IMR-90 (cell line): ENCODE data around the gene AHR. TPM values are rescaled to one million over a fixed set of nuclear protein-coding genes. Genes with fewer than 3 reads are reported as not detected.

ENCODE experiments used
- ATAC-seq: fragments of 200-7000 bp; cut with Tn5 transposase; 2 replicates; pipeline ENCODE4 v1.9.1; 2020; ENCODE audit warnings: low read depth, mild to moderate bottlenecking, moderate library complexity
- BruUV-seq: library from RNA; stranded (reverse); fragments of 400-500 nt; replicated peaks from 2 replicates; lab custom pipeline; 2021; lab: Mats Ljungman, UMichigan
- CTCF ChIA-PET: fragments of 300-600 bp; formaldehyde crosslinking; extraction: SDS; loops from one replicate; lab custom pipeline; 2021; ENCODE audit warnings: antibody characterized with exemption; lab: Yijun Ruan, JAX
- POLR2A ChIA-PET: fragments of 300-600 bp; sonication (Branson Sonifier 250); formaldehyde crosslinking; loops from one replicate; lab custom pipeline; 2022; ENCODE audit warnings: antibody characterized with exemption; ENCODE audit not compliant: unreplicated experiment; lab: Charles Lee
- DNase-seq: peaks from one replicate; pipeline ENCODE4 v3.0.0; 2013
- H2AFZ ChIP-seq: replicated peaks from 2 replicates; pipeline ENCODE3; 2013; ENCODE audit warnings: low read length, mild to moderate bottlenecking; ENCODE audit not compliant: poor library complexity
- H2AK5ac ChIP-seq: 2 replicates; pipeline ENCODE4 v1.6.1; 2013; ENCODE audit warnings: low read depth, low read length, inconsistent platforms
- H2AK9ac ChIP-seq: replicated peaks from 2 replicates; pipeline ENCODE3; 2013; ENCODE audit warnings: mild to moderate bottlenecking, low read depth, low read length, moderate library complexity; ENCODE audit not compliant: poor library complexity
- H2BK120ac ChIP-seq: 2 replicates; pipeline ENCODE4 v1.6.1; 2013; ENCODE audit warnings: low read depth, low read length, inconsistent platforms
- H2BK15ac ChIP-seq: 3 replicates; pipeline ENCODE4 v1.6.1; 2013; ENCODE audit warnings: low read depth, low read length, inconsistent platforms
- H2BK20ac ChIP-seq: 2 replicates; pipeline ENCODE4 v1.6.1; 2013; ENCODE audit warnings: low read depth, mild to moderate bottlenecking, inconsistent platforms, low read length, moderate library complexity
- H2BK5ac ChIP-seq: 2 replicates; pipeline ENCODE4 v1.6.1; 2013; ENCODE audit warnings: mild to moderate bottlenecking, low read depth, low read length, inconsistent platforms; ENCODE audit not compliant: poor library complexity, severe bottlenecking
- H3K14ac ChIP-seq: replicated peaks from 2 replicates; pipeline ENCODE4 v1.6.1; 2013; ENCODE audit warnings: low read depth, low read length, inconsistent platforms
- H3K18ac ChIP-seq: 2 replicates; pipeline ENCODE4 v1.6.1; 2013; ENCODE audit warnings: low read depth, low read length, control low read depth
- H3K23ac ChIP-seq: 2 replicates; pipeline ENCODE4 v1.6.1; 2013; ENCODE audit warnings: low read depth, low read length, inconsistent platforms
- H3K27ac ChIP-seq: 2 replicates; pipeline ENCODE4 v1.5.1; 2013; ENCODE audit warnings: mild to moderate bottlenecking, control low read depth, low read length; ENCODE audit not compliant: insufficient read depth
- H3K27me3 ChIP-seq: 2 replicates; pipeline ENCODE4 v1.6.1; 2013; ENCODE audit warnings: low read length; ENCODE audit not compliant: control insufficient read depth, insufficient read depth
- H3K36me3 ChIP-seq: 2 replicates; pipeline ENCODE4 v1.6.1; 2013; ENCODE audit warnings: low read length, mixed read lengths; ENCODE audit not compliant: control insufficient read depth, insufficient read depth
- H3K4ac ChIP-seq: 2 replicates; pipeline ENCODE4 v1.6.1; 2013; ENCODE audit warnings: low read depth, low read length, inconsistent platforms
- H3K4me1 ChIP-seq: 2 replicates; pipeline ENCODE4 v1.6.1; 2013; ENCODE audit warnings: low read length, mixed read lengths; ENCODE audit not compliant: control insufficient read depth, insufficient read depth
- H3K4me2 ChIP-seq: 2 replicates; pipeline ENCODE4 v1.6.1; 2013; ENCODE audit warnings: low read depth, mild to moderate bottlenecking, control low read depth, low read length, moderate library complexity
- H3K4me3 ChIP-seq: 2 replicates; pipeline ENCODE4 v1.5.1; 2013; ENCODE audit warnings: low read depth, mild to moderate bottlenecking, control low read depth, low read length, moderate library complexity; ENCODE audit not compliant: insufficient read depth
- H3K56ac ChIP-seq: 2 replicates; pipeline ENCODE4 v1.6.1; 2013; ENCODE audit warnings: low read length, inconsistent platforms; ENCODE audit not compliant: insufficient read depth; ENCODE audit errors: extremely low read depth
- H3K79me1 ChIP-seq, 2 experiments: 2 replicates each; pipeline ENCODE4 v1.6.1; 2013; ENCODE audit warnings: low read length in 2 of 2, inconsistent platforms in 1 of 2, low read depth in 1 of 2
- H3K9ac ChIP-seq: 2 replicates; pipeline ENCODE4 v1.6.1; 2013; ENCODE audit warnings: low read depth, low read length, control low read depth
- H3K9me1 ChIP-seq: 2 replicates; pipeline ENCODE4 v1.6.1; 2013; ENCODE audit warnings: low read length, inconsistent platforms; ENCODE audit not compliant: insufficient read depth
- H3K9me3 ChIP-seq: 2 replicates; pipeline ENCODE4 v1.6.1; 2013; ENCODE audit warnings: low read length; ENCODE audit not compliant: control insufficient read depth, insufficient read depth
- H4K20me1 ChIP-seq: 2 replicates; pipeline ENCODE4 v1.6.1; 2013; ENCODE audit warnings: low read length, inconsistent platforms; ENCODE audit not compliant: insufficient read depth
- H4K5ac ChIP-seq: 2 replicates; pipeline ENCODE4 v1.6.1; 2013; ENCODE audit warnings: mild to moderate bottlenecking, low read depth, low read length, control low read depth
- H4K8ac ChIP-seq, 2 experiments: 2 replicates each; pipeline ENCODE4 v1.6.1; 2013; ENCODE audit warnings: low read depth in 2 of 2, low read length in 2 of 2, control low read depth in 1 of 2, inconsistent platforms in 1 of 2
- H4K91ac ChIP-seq: 2 replicates; pipeline ENCODE4 v1.6.1; 2013; ENCODE audit warnings: low read depth, low read length, inconsistent platforms; ENCODE audit not compliant: insufficient read depth
- CTCF ChIP-seq: conservative IDR thresholded peaks from 2 replicates; pipeline ENCODE4 v1.5.1; 2012; ENCODE audit warnings: mild to moderate bottlenecking, low read depth, low read length, improper control_type of control experiment
- MXI1 ChIP-seq: IDR thresholded peaks from 2 replicates; pipeline ENCODE4 v1.6.1; 2012; ENCODE audit warnings: low read depth, mild to moderate bottlenecking, low read length, moderate library complexity, borderline replicate concordance
- RAD21 ChIP-seq: IDR thresholded peaks from 2 replicates; pipeline ENCODE4 v1.6.1; 2012; ENCODE audit warnings: low read length, improper control_type of control experiment
- RCOR1 ChIP-seq: IDR thresholded peaks from 2 replicates; pipeline ENCODE4 v1.6.1; 2012; ENCODE audit warnings: mild to moderate bottlenecking, low read length, improper control_type of control experiment; ENCODE audit not compliant: insufficient replicate concordance
- SMC3 ChIP-seq: fragments of 150-350 bp; IDR thresholded peaks from 2 replicates; pipeline ENCODE4 v1.6.1; 2016; ENCODE audit warnings: low read depth, mild to moderate bottlenecking, antibody characterized with exemption, low read length, moderate library complexity
- WGBS, 2 experiments: methylation state at CpG; one replicate each; pipeline versions ENCODE4 v1.1.5 to v1.1.7; 2013; ENCODE audit warnings: missing lambda C conversion rate in 2 of 2; ENCODE audit not compliant: insufficient read length in 1 of 2; ENCODE audit errors: extremely low coverage in 2 of 2; 5-methylcytosine and 5-hydroxymethylcytosine counted together
- dilution Hi-C: fragments of 300-500 bp; cut with HindIII; formaldehyde crosslinking; loops from one replicate; pipeline ENCODE4 v1.14.3; 2018; ENCODE audit warnings: low sequenced_read_pairs; ENCODE audit not compliant: unreplicated experiment
- in situ Hi-C: fragments of 300-500 bp; cut with MboI; formaldehyde crosslinking; loops from 3 replicates; pipeline ENCODE4 v1.14.3; 2019; ENCODE audit warnings: low sequenced_read_pairs, inconsistent platforms, mixed read lengths
- intact Hi-C: fragments of 100-400 bp; cut with micrococcal nuclease; formaldehyde crosslinking; loops from 2 replicates; pipeline ENCODE4 v1.10.0; 2022
- polyA plus RNA-seq, 3 experiments: library from polyadenylated mRNA; depleted of rRNA; stranded (reverse); fragments of >200 nt; gene quantifications; 2 replicates each; pipeline ENCODE4 v1.2.3, GENCODE V29; 2012; ENCODE audit warnings: low replicate concordance in 1 of 3
- total RNA-seq: library from RNA; depleted of rRNA; stranded (reverse); fragments of >200 nt; gene quantifications from 2 replicates; pipeline ENCODE4 v1.2.3, GENCODE V29; 2012

The AHR gene
- total and polyA plus RNA-seq, 2 of the 4 experiments (the other 2 are of a cell fraction), result 6.9 to 55.2 TPM

GRCh38 chr7:17301471-17302456 lies 3.3 kb downstream of the AHR start:
- Histone ChIP-seq H4K8ac (no peak overlapping the region), H3K56ac (no peak overlapping the region), H4K5ac (no peak overlapping the region), H4K20me1 (peaks cover 9% of the 10 kb centered on the region; the same call in 1 of the 2 replicates), H2BK120ac (no peak overlapping the region), H3K9me1 (no peaks in the 10 kb centered on the region; the same call in 1 of the 2 replicates), H3K4ac (no peak overlapping the region), H3K4me3 (no peak overlapping the region), H3K9me3 (no peaks in the 10 kb centered on the region), H4K91ac (no peak overlapping the region), H3K36me3 (no peaks in the 10 kb centered on the region), H2AK9ac (no peak overlapping the region), H3K14ac (no peak overlapping the region), H3K9ac (no peak overlapping the region; the same call in 1 of the 2 replicates), H3K4me1 (peaks cover 10% of the 10 kb centered on the region; the same call in 1 of the 2 replicates), H2AFZ (no peak overlapping the region), H3K79me1 (peaks cover 11 to 40% of the 10 kb centered on the region in 2 experiments), H3K27ac (no peak overlapping the region), H3K27me3 (no peaks in the 10 kb centered on the region), H3K23ac (no peak overlapping the region), H3K18ac (no peak overlapping the region), H2BK20ac (no peak overlapping the region), H2BK5ac (no peak overlapping the region), H2BK15ac (no peak overlapping the region), H3K4me2 (peak overlapping the region; percentile 80), H2AK5ac (no peak overlapping the region)
- no TSS peak for BruUV-seq
- no peak for ATAC-seq
- dilution Hi-C loops, result no loop called here
- ChIA-PET POLR2A (no interaction called here), CTCF (interaction anchor here (0.6 to 2.0 kb wide), 11 partner anchors 10 to 346 kb away, joined by 3 to 8 read pairs (median 3); no protein-coding TSS in a partner anchor)
- no CpG with 5 or more reads among the region's 2 CpGs for WGBS, 2 experiments
- intact Hi-C loops, result loop anchor here (2.0 kb wide), 2 partner anchors 311 to 375 kb away; no protein-coding TSS in a partner anchor
- TF ChIP-seq MXI1 (no peak), RAD21 (peak; percentile 35), RCOR1 (no peak), CTCF (peak; percentile 52), SMC3 (peak; percentile 44)
- in situ Hi-C loops, result loop anchor here (5.0 to 10.0 kb wide), 2 partner anchors 319 to 343 kb away; no protein-coding TSS in a partner anchor
- peak; percentile 43 for DNase-seq
